SK-N-SH (cell line): ENCODE results near the gene PTGIS.

ENCODE experiments used
- CTCF ChIP-seq: fragments of 200-600 bp; sonication (generic); IDR thresholded peaks from 2 replicates; pipeline ENCODE4 v1.6.1; 2017; ENCODE audit warnings: antibody characterized with exemption, mild to moderate bottlenecking, moderate library complexity
- RXRA ChIP-seq: IDR thresholded peaks from 2 replicates; pipeline ENCODE4 v1.4.0; 2012; ENCODE audit warnings: low read depth, mild to moderate bottlenecking, borderline replicate concordance

- TF ChIP-seq RXRA (no peak), CTCF (no peak)
These were observed 54.9 kb downstream of the PTGIS start for GRCh38 chr20:49513009-49513408.
